T47D (cell line): Measurements from ENCODE around the gene SEL1L3.

Source experiments
- DNase-seq, 2 experiments: peaks; one replicate each; pipeline versions ENCODE4 v3.0.0 to v3.0.0-alpha.2; 2011 to 2012; ENCODE audit warnings: low read depth in 1 of 2, low spot score in 1 of 2
- JUND ChIP-seq: IDR thresholded peaks from 2 replicates; pipeline ENCODE4 v1.6.1; 2012; ENCODE audit warnings: low read depth
- in situ Hi-C: cut with HindIII; loops from 2 replicates; pipeline ENCODE4 v1.10.0; 2016; ENCODE audit warnings: low sequenced_read_pairs, low pct_unique_long_range_greater_than_20kb

Gene SEL1L3

GRCh38 chr4:25710637-25711036, 152.2 kb downstream of the SEL1L3 start:
- no peak for DNase-seq
- no peak for TF ChIP-seq JUND
- in situ Hi-C loops: no loop called here

GRCh38 chr4:25704516-25704915, 158.3 kb downstream of the SEL1L3 start:
- TF ChIP-seq JUND: no peak
- DNase-seq: no peak
- in situ Hi-C loops: no loop called here

- no peak for TF ChIP-seq JUND
- in situ Hi-C loops: no loop called here
- no peak for DNase-seq
Observed at GRCh38 chr4:25703731-25704388, 158.9 kb downstream of the SEL1L3 start.

GRCh38 chr4:25702848-25703247, 159.9 kb downstream of the SEL1L3 start:
- DNase-seq: no peak
- in situ Hi-C loops: no loop called here
- no peak for TF ChIP-seq JUND

- no peak for TF ChIP-seq JUND
- in situ Hi-C loops: no loop called here
- DNase-seq: no peak
Observed at GRCh38 chr4:25700661-25701060, 162.1 kb downstream of the SEL1L3 start.

GRCh38 chr4:25697516-25697915, 165.3 kb downstream of the SEL1L3 start:
- in situ Hi-C loops: no loop called here
- TF ChIP-seq JUND: no peak
- no peak for DNase-seq
